ENCODE results near the gene COX6A2.

Gene COX6A2

DNA sequence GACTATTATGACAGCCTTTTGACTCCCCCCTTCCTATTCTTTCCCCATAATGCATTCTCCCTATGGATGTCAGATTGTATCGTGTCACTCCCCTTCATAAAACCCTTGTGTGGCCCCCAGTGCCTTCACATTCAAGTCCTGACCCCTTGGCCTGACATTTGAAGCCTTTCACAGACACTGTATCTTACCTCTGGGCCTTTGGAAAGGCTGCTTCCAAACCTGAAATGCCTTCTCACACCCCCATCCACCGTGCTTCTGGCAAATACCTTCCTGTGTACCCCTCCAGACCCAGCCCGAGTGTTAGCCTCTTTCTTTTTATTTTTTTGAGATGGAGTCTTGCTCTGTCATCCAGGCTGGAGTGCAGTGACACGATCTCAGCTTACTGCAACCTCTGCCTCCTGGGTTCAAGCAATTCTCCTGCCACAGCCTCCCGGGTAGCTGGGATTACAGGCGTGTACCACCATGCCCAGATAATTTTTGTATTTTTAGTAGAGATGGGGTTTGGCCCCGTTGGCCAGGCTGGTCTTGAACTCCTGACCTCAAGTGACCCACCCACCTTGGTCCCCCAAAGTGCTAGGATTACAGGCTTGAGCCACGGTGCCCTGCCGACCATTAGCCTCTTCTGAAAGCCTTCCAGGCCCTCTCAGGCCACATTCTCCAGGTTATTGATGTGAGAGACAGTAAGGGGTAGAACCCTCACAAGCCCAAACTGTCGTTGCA, 33.2 kb upstream of the COX6A2 start:
- DNase-seq (ENCODE audit: low read depth), result no peak
- H3K4me3 ChIP-seq (ENCODE audit: low read depth, low read length), result no peak overlapping the region
- TF ChIP-seq, protein P1, sequence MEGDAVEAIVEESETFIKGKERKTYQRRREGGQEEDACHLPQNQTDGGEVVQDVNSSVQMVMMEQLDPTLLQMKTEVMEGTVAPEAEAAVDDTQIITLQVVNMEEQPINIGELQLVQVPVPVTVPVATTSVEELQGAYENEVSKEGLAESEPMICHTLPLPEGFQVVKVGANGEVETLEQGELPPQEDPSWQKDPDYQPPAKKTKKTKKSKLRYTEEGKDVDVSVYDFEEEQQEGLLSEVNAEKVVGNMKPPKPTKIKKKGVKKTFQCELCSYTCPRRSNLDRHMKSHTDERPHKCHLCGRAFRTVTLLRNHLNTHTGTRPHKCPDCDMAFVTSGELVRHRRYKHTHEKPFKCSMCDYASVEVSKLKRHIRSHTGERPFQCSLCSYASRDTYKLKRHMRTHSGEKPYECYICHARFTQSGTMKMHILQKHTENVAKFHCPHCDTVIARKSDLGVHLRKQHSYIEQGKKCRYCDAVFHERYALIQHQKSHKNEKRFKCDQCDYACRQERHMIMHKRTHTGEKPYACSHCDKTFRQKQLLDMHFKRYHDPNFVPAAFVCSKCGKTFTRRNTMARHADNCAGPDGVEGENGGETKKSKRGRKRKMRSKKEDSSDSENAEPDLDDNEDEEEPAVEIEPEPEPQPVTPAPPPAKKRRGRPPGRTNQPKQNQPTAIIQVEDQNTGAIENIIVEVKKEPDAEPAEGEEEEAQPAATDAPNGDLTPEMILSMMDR (conservative IDR thresholded peaks at IDR 0.05; ENCODE audit: low read depth, low read length), result no peak

DNA sequence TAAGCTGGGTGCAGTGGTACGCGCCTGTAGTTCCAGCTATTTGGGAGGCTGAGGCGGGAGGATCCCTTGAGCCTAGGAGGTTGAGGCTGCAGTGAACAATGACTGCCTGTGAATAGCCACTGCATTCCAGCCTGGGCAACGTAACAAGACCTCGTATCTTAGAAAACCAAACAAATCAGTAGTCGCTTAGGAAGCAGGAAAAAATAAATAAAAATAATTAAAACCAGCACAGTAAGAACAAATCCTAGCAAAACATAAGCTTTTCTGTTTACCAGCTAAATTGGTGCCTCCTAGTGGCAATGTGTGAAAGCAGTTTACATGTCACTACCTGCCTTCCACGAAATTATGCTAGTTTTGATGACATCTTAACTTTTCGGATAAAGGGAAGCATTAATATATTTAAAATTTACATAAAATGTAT, 32.4 kb upstream of the COX6A2 start:
- peak overlapping the region; percentile 63 for H3K4me3 ChIP-seq (ENCODE audit: low read depth, low read length)
- peak; percentile 79 for DNase-seq (ENCODE audit: low read depth)

DNA sequence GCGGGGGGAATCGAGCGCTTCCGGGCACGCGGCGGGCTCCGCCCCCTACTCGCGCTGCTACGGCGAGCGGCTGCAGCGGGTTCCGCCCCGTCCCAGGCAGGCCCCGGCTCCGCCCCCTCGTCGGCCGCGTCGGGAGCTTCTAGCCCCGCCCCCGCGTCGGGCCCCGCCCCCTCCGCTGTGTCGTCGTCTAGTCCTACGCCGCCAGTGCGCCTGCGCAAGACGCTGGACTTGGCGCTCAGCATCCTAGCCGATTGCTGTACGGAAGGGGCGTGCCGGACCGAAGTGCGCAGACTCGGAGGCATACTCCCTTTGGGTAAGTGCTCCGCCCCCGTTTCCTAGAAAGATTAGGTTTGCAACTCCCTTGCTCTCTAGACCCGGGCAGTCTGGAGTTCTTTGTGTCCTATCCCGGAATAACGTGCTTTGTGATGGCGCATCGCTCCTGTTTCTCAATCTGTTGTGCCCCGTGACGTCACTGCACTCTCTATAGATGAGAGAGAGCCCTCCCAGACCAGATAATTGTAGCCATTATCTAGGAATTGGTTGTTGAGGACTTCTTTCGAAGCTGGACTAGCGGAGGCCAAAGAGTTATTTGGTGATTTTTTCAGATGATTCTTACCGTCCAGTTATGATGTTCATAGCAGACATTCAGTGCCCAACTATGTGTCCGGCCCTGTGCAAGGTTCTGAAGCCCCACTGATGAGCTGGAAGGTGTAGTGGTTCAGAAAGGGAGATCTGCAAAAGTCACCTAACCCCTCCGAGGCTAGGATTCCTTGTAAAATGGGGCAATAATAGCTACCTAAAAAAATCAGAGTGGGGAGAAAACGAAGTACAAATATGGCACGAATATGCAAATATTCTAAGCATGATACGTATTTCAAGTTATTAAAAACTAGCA, 31.8 kb upstream of the COX6A2 start:
- TF ChIP-seq, protein P1 (conservative IDR thresholded peaks at IDR 0.05; ENCODE audit: low read depth, low read length), result no peak
- peak; percentile 99 for DNase-seq (ENCODE audit: low read depth)
- peak overlapping the region; percentile 89 for H3K4me3 ChIP-seq (ENCODE audit: low read depth, low read length)

More for the DNA sequence above, 32.4 kb upstream of the COX6A2 start:
- TF ChIP-seq, protein P1 (conservative IDR thresholded peaks at IDR 0.05; ENCODE audit: low read depth, low read length), result peak; percentile 71

DNA sequence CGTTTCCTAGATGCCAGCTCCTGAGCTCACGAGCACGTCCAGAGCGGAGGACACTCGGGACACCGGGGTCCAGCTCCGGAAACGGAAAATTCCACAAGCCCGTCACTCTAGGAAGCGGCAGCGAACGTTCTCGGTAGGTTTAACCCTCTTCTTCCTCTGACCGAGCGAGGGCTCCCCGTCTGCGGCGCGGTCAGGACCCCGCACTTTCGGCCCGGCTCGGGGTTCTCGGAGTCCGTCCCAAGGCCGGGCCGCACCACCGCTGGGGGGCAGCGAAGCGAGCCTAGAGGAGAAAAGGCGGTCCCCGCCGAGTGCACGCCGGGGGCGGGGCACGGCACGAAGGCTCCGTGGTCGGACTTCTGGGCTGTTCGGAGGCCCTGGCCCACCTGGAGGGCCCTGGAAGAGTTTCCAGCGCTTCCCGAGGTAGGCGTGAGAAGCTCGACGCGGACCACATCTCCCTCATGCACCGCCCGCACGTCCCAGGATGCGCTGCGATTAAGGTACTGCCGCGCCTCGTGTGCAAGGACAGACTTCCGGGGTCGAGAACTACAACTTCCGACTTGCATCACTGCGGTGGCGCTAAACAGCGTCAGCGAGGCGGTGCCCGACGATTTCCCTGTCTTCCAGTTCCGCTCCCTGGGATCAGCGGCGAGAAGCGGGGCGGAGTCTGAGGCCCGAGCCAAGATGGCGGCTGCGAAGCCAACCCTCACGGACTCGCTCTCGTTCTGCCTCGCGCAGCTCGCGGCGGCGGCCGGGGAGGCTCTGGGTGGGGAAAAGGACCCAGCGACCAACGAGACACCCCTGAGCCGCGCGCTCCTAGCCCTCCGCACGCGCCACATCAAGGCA, 30.9 kb upstream of the COX6A2 start, which contains the start of gene ARMC5:
Gene ARMC5 (plus strand): TSS at position 658 of the 843 bp plus-strand sequence. CDS start 24 bp downstream, at position 682.
- peak; percentile 99 for DNase-seq (ENCODE audit: low read depth)
- TF ChIP-seq, protein P1 (conservative IDR thresholded peaks at IDR 0.05; ENCODE audit: low read depth, low read length), result peak; percentile 59
- peak within 1 kb of the TSS; percentile 89 for H3K4me3 ChIP-seq (ENCODE audit: low read depth, low read length)

DNA sequence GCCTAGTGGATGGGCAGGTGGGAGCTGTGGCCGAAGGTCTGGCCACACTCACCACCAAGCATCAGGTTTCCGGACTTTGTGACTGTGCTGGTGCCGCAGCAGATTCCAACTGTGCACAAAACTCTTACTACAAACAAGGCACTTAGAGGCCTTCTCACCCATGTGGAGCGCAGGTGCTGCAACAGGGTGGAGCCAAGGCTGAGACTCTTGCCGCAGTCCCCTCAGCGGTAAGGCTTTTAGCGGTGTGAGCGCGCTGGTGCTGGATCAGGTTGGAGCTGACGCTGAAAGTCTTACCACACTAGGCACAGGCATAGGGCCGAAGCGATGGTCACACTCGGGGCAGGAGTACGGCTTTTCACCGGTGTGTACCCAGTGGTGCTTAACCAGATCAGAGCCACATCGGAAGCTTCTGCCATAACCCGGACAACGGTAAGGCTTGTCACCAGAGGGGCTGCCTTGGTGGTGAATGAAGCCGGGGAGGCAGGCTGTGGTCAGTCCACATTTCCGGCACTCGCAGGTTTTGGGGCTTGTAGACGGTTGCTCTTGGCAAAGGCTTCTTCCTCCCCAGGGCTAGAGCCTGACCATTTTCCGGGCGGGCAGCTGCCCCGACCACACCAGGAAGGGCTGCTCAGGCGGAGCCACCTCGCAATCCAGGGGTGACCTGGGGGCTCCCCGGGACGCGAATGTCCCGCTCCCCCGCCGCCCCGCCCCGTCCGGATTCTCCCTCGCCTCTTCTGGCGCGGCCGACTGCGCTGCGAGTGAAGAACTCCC, 30.1 kb upstream of the COX6A2 start:
- TF ChIP-seq, protein P1 (conservative IDR thresholded peaks at IDR 0.05; ENCODE audit: low read depth, low read length), result peak; percentile 48
- peak overlapping the region; percentile 89 for H3K4me3 ChIP-seq (ENCODE audit: low read depth, low read length)
- peak; percentile 67 for DNase-seq (ENCODE audit: low read depth)

DNA sequence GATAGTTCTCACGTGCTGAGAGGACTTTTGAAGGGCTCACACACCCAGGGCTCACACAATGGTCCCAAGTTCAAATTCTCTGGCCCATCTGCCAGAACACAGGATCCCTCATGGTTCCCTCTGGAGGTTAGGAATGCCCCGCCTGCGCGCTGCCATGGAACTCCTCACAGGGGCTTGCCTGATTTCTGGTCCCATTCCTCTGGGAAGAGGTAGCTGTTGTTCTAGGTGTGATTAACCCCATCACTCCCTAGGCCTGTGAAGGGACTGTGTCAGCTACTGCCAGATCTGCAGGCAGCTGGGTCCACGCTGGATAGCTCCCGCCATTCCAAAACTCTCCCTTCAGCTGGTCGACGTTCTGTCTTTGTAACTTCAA, 28.8 kb upstream of the COX6A2 start:
- DNase-seq (ENCODE audit: low read depth), result no peak
- TF ChIP-seq, protein P1 (conservative IDR thresholded peaks at IDR 0.05; ENCODE audit: low read depth, low read length), result no peak
- no peak overlapping the region for H3K4me3 ChIP-seq (ENCODE audit: low read depth, low read length)
